Esophagus muscularis mucosa (tissue), 4 donors: ENCODE measurements around the gene BBS5.

Experiments used
- EP300 ChIP-seq: sonication (generic); formaldehyde crosslinking; IDR thresholded peaks from one replicate; pipeline ENCODE4 v1.6.1; 2017; ENCODE audit warnings: antibody characterized with exemption
- POLR2A ChIP-seq: fragments of 450-650 bp; IDR thresholded peaks from one replicate; pipeline ENCODE4 v1.6.1; 2017; ENCODE audit warnings: antibody characterized with exemption, moderate library complexity, mild to moderate bottlenecking, low read depth
- TF ChIP-seq, protein P1 (sequence below), 3 experiments: fragments of 200-600 bp in 2 of 3; fragments of 450-650 bp in 1 of 3; sonication (generic) in 2 of 3; IDR thresholded peaks; one replicate each; pipeline ENCODE4 v1.5.1; 2017 to 2019; ENCODE audit warnings: antibody characterized with exemption in 3 of 3, mild to moderate bottlenecking in 2 of 3, moderate library complexity in 1 of 3

DNA sequence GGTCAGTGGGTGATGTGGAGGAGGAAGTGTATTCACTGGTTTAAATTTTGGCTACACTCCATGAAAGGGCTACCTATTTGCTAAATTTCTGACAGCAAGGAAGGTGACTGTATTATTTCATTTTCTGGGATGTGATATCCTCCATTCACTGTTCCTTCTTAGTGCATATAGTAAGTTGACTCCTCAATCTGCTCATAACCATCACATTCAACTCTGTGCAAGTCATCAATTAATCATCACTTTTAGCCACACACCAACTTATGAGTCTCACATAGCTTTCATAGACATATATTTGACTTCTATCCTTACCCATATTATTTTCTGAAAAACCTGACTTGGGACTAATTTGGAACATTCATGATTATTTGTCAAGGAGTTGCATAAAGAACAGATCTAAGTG, 47.2 kb downstream of the BBS5 start:
- TF ChIP-seq, protein P1, sequence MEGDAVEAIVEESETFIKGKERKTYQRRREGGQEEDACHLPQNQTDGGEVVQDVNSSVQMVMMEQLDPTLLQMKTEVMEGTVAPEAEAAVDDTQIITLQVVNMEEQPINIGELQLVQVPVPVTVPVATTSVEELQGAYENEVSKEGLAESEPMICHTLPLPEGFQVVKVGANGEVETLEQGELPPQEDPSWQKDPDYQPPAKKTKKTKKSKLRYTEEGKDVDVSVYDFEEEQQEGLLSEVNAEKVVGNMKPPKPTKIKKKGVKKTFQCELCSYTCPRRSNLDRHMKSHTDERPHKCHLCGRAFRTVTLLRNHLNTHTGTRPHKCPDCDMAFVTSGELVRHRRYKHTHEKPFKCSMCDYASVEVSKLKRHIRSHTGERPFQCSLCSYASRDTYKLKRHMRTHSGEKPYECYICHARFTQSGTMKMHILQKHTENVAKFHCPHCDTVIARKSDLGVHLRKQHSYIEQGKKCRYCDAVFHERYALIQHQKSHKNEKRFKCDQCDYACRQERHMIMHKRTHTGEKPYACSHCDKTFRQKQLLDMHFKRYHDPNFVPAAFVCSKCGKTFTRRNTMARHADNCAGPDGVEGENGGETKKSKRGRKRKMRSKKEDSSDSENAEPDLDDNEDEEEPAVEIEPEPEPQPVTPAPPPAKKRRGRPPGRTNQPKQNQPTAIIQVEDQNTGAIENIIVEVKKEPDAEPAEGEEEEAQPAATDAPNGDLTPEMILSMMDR (IDR thresholded peaks at IDR 0.05): no peak
- TF ChIP-seq EP300: no peak
- TF ChIP-seq POLR2A: no peak
